Measurements from ENCODE around the gene CST3.

- no peak for TF ChIP-seq CTCF (conservative IDR thresholded peaks at IDR 0.05)
- TF ChIP-seq EZH2 (IDR thresholded peaks at IDR 0.05; ENCODE audit: low read depth), result no peak
Measured at GRCh38 chr20:23657202-23657601, 19.4 kb upstream of the CST3 start.
